Spleen (tissue), 11 donors: ENCODE results near the gene RND1. TPM values are rescaled to one million over a fixed set of nuclear protein-coding genes. Genes with fewer than 3 reads are reported as not detected.

Source experiments
- DNase-seq: peaks from one replicate; pipeline ENCODE4 v3.0.0-alpha.2; 2020
- H3K27ac ChIP-seq, 8 donors: fragments of 200-600 bp; sonication (generic) in 7 of 8; 1 replicate in 4 of 8; 2 replicates in 4 of 8; pipeline versions ENCODE4 v1.5.0 to v1.8.0; 2016 to 2021; ENCODE audit warnings: inconsistent platforms in 4 of 8, mild to moderate bottlenecking in 4 of 8, moderate library complexity in 1 of 8
- H3K27me3 ChIP-seq, 7 donors: fragments of 200-600 bp; sonication (generic) in 6 of 7; replicated peaks in 1 of 7; 1 replicate in 4 of 7; 2 replicates in 3 of 7; pipeline versions ENCODE4 v1.5.0 to v1.8.0; 2016 to 2021; ENCODE audit warnings: inconsistent platforms in 3 of 7, mild to moderate bottlenecking in 1 of 7
- H3K36me3 ChIP-seq, 6 donors: fragments of 200-600 bp; sonication (generic) in 5 of 6; 1 replicate in 4 of 6; 2 replicates in 2 of 6; pipeline versions ENCODE4 v1.5.0 to v1.8.0; 2016 to 2021; ENCODE audit warnings: inconsistent platforms in 2 of 6
- H3K4me1 ChIP-seq, 6 donors: fragments of 200-600 bp; sonication (generic) in 5 of 6; 1 replicate in 3 of 6; 2 replicates in 3 of 6; pipeline versions ENCODE4 v1.5.0 to v1.8.0; 2016 to 2021; ENCODE audit warnings: inconsistent platforms in 3 of 6
- H3K4me3 ChIP-seq, 8 donors: fragments of 200-600 bp; sonication (generic) in 7 of 8; 1 replicate in 4 of 8; 2 replicates in 4 of 8; pipeline versions ENCODE4 v1.5.0 to v1.8.0; 2016 to 2021; ENCODE audit warnings: inconsistent platforms in 4 of 8, mild to moderate bottlenecking in 4 of 8, moderate library complexity in 2 of 8
- H3K9me3 ChIP-seq, 8 donors: fragments of 200-600 bp; sonication (generic) in 7 of 8; 1 replicate in 4 of 8; 2 replicates in 4 of 8; pipeline versions ENCODE4 v1.5.0 to v1.8.0; 2016 to 2021; ENCODE audit warnings: inconsistent platforms in 4 of 8
- POLR2A ChIP-seq, 3 donors: fragments of 450-650 bp; IDR thresholded peaks; one replicate each; pipeline ENCODE4 v1.5.1; 2017; ENCODE audit warnings: antibody characterized with exemption in 3 of 3, mild to moderate bottlenecking in 1 of 3
- POLR2AphosphoS5 ChIP-seq, 3 donors: sonication (generic); formaldehyde crosslinking; IDR thresholded peaks; one replicate each; pipeline ENCODE4 v1.5.1; 2017; ENCODE audit warnings: antibody characterized with exemption in 3 of 3
- WGBS, 5 donors: extraction: QIAGEN DNeasy Blood & Tissue Kit in 3 of 5; methylation state at CpG; one replicate each; pipeline versions ENCODE4 v1.1.5 to v1.1.7; 2013 to 2018; 5-methylcytosine and 5-hydroxymethylcytosine counted together
- intact Hi-C: fragments of 100-400 bp; cut with DNase I; formaldehyde crosslinking; loops from one replicate; pipeline ENCODE4 v1.15.0; 2023; ENCODE audit warnings: low total_unique reads
- polyA plus RNA-seq, 3 donors: library from polyadenylated mRNA; stranded (reverse); fragments of 200-250 nt; gene quantifications; one replicate each; pipeline ENCODE4 v1.2.1, GENCODE V29; 2013
- total RNA-seq, 7 donors: library from RNA; depleted of rRNA in 3 of 7; stranded (reverse); fragments of >200 nt in 3 of 7; fragmentation: NEBNext Ultra II Directional in 4 of 7; extraction: Animal tissue kit (Norgen Biotek cat#: 25700) in 4 of 7; gene quantifications; one replicate each; pipeline versions ENCODE4 v1.1.0 to v1.2.1, GENCODE V29; 2016 to 2021
- TF ChIP-seq, protein P1 (sequence below), 11 experiments: fragments of 200-600 bp in 7 of 11; fragments of 450-650 bp in 4 of 11; sonication (generic) in 4 of 11; IDR thresholded peaks in 8 of 11; conservative IDR thresholded peaks in 3 of 11; 1 replicate in 7 of 11; 2 replicates in 4 of 11; pipeline versions ENCODE4 v1.4.0 to v1.8.0; 2016 to 2021; ENCODE audit warnings: antibody characterized with exemption in 11 of 11, inconsistent platforms in 4 of 11, mild to moderate bottlenecking in 1 of 11
- donor health status: healthy with polysubstance abuse.
- donor health status: DM: no; HTN: no; CAD: no; lungs with moderate emphysema.
- donor health status: DM: no; HTN: no; CAD: no.
- donor health status: Bipolar disorder and iron deficiency.
- donor health status: healthy.
- donor health status: DM: no; HTN: no; CAD: no.
- donor health status: DM: yes; HTN: yes; CAD: no.

Gene RND1
- total and polyA plus RNA-seq, 10 donors = 0.65 to 3.0 (median 1.0) TPM

DNA sequence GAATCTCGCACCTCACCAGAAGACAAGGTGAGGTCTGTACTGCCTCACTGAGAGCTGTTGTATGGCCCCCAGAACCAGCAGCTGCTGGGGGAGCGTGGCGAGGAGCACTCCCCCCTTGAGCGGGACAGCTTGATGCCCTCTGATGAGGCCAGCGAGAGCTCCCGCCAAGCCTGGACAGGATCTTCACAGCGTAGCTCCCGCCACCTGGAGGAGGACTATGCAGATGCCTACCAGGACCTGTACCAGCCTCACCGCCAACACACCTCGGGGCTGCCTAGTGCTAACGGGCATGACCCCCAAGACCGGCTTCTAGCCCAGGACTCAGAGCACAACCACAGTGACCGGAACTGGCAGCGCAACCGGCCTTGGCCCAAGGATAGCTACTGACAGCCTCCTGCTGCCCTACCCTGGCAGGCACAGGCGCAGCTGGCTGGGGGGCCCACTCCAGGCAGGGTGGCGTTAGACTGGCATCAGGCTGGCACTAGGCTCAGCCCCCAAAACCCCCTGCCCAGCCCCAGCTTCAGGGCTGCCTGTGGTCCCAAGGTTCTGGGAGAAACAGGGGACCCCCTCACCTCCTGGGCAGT, 38.1 kb downstream of the RND1 start:
- intact Hi-C loops = no loop called here
- no peak for TF ChIP-seq POLR2A (IDR thresholded peaks at IDR 0.05)
- peak in 1 of 3 donors; percentile 51 for TF ChIP-seq POLR2AphosphoS5 (IDR thresholded peaks at IDR 0.05)
- TF ChIP-seq, protein P1, sequence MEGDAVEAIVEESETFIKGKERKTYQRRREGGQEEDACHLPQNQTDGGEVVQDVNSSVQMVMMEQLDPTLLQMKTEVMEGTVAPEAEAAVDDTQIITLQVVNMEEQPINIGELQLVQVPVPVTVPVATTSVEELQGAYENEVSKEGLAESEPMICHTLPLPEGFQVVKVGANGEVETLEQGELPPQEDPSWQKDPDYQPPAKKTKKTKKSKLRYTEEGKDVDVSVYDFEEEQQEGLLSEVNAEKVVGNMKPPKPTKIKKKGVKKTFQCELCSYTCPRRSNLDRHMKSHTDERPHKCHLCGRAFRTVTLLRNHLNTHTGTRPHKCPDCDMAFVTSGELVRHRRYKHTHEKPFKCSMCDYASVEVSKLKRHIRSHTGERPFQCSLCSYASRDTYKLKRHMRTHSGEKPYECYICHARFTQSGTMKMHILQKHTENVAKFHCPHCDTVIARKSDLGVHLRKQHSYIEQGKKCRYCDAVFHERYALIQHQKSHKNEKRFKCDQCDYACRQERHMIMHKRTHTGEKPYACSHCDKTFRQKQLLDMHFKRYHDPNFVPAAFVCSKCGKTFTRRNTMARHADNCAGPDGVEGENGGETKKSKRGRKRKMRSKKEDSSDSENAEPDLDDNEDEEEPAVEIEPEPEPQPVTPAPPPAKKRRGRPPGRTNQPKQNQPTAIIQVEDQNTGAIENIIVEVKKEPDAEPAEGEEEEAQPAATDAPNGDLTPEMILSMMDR (IDR thresholded peaks at IDR 0.05 in 8 of 11, conservative IDR thresholded peaks at IDR 0.05 in 3 of 11) = no peak
- Histone ChIP-seq H3K27me3 (no peaks in the 10 kb centered on the region), H3K9me3 (no peaks in the 10 kb centered on the region), H3K27ac (no peak overlapping the region), H3K4me3 (no peak overlapping the region), H3K4me1 (no peaks in the 10 kb centered on the region), H3K36me3 (peaks cover 3 to 68% (median 51%) of the 10 kb centered on the region in 6 donors)
- 88 to 96% (median 91%) methylated on average over 6 to 17 of the region's 17 CpGs for WGBS, 5 donors
- no peak for DNase-seq

DNA sequence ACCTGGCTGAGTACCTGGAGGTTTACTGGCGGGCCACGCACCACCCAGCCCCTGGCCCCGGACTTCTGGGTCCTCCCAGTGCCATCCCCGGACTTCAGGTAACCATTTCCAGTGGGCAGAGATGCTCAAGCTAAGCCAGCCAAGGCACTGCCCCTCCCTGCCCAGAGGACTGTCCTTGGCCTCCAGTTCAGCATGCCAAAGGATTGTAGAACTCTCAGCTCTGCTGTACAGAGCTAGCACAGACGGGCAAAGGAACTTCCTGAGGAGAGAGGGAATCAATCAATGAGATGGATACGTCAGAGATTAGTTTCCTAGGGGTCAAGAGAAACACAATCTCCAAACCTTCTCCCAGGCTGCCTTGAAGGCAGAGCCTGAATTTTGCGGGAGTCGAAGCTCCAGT, 38.6 kb downstream of the RND1 start:
- H3K27ac ChIP-seq = no peak overlapping the region
- H3K27me3 ChIP-seq = no peaks in the 10 kb centered on the region
- peaks cover under 1 to 62% (median 45%) of the 10 kb centered on the region in 6 donors for H3K36me3 ChIP-seq
- 77 to 88% (median 83%) methylated on average over 8 of the region's 8 CpGs for WGBS, 5 donors
- H3K4me3 ChIP-seq = no peak overlapping the region
- no peak for DNase-seq
- intact Hi-C loops = no loop called here
- H3K4me1 ChIP-seq = no peaks in the 10 kb centered on the region
- TF ChIP-seq, protein P1 (IDR thresholded peaks at IDR 0.05 in 8 of 11, conservative IDR thresholded peaks at IDR 0.05 in 3 of 11) = no peak
- no peak for TF ChIP-seq POLR2A (IDR thresholded peaks at IDR 0.05)
- TF ChIP-seq POLR2AphosphoS5 (IDR thresholded peaks at IDR 0.05) = no peak
- H3K9me3 ChIP-seq = no peaks in the 10 kb centered on the region

DNA sequence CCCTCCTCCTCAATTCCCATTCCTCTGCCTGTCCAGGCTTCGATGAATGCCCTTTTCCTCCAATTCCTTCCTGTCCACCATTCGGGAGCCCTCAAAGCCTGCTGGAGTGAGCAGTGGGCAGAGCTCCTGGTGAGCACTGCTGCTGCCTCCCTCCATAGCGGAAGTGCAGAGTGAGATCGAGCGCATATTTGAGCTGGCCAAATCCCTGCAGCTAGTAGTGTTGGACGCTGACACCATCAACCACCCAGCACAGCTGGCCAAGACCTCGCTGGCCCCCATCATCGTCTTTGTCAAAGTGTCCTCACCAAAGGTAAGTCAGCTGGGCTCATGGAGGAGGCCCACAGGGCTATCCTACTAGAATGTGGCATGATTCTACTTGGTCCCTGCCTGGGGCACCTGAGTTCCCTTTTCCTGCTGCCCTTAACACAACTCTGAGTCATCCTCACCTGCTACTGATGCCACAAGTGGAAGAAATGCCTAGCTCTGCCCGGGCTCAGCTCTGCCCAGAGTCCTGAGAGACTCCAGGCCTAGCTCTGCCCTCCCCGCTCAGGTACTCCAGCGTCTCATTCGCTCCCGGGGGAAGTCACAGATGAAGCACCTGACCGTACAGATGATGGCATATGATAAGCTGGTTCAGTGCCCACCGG, 39.3 kb downstream of the RND1 start:
- intact Hi-C loops = no loop called here
- H3K27ac ChIP-seq = no peak overlapping the region
- peaks cover 0 to 55% (median 38%) of the 10 kb centered on the region in 6 donors for H3K36me3 ChIP-seq
- DNase-seq = no peak
- TF ChIP-seq, protein P1 (IDR thresholded peaks at IDR 0.05 in 8 of 11, conservative IDR thresholded peaks at IDR 0.05 in 3 of 11) = no peak
- TF ChIP-seq POLR2A (IDR thresholded peaks at IDR 0.05) (no peak), POLR2AphosphoS5 (IDR thresholded peaks at IDR 0.05) (no peak)
- no peaks in the 10 kb centered on the region for H3K4me1 ChIP-seq
- no peak overlapping the region for H3K4me3 ChIP-seq
- no peaks in the 10 kb centered on the region for H3K9me3 ChIP-seq
- no peaks in the 10 kb centered on the region for H3K27me3 ChIP-seq
- 73 to 89% (median 85%) methylated on average over 13 to 15 of the region's 15 CpGs for WGBS, 5 donors

DNA sequence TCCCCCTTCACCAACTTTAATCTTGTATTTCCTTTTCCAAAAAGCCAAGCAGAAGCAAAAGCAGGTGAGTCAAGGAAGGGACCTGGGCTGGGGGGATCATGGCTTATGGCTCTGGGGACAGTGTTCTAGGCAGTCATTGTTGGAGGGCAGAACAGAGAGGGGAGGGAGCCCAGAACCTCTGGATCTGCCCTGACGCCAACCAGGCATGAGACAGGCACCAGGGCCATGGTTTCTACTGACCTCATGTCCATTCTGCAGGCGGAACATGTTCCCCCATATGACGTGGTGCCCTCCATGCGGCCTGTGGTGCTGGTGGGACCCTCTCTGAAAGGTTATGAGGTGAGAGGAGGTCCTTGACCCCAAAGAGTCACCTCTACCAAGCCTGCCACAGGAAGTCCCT, 40.8 kb downstream of the RND1 start:
- WGBS, 5 donors = 82 to 93% (median 88%) methylated on average over 4 of the region's 4 CpGs
- Histone ChIP-seq H3K9me3 (no peaks in the 10 kb centered on the region), H3K4me3 (no peak overlapping the region), H3K27me3 (no peaks in the 10 kb centered on the region), H3K4me1 (no peaks in the 10 kb centered on the region), H3K36me3 (peaks cover 0 to 41% (median 24%) of the 10 kb centered on the region in 6 donors), H3K27ac (no peak overlapping the region)
- intact Hi-C loops = no loop called here
- DNase-seq = no peak
- TF ChIP-seq POLR2AphosphoS5 (IDR thresholded peaks at IDR 0.05) = no peak
- TF ChIP-seq POLR2A (IDR thresholded peaks at IDR 0.05) = no peak
- TF ChIP-seq, protein P1 (IDR thresholded peaks at IDR 0.05 in 8 of 11, conservative IDR thresholded peaks at IDR 0.05 in 3 of 11) = no peak
